Esophagus muscularis mucosa (tissue), 3 donors: ENCODE measurements around the gene FAM156B.

Source experiments
- POLR2AphosphoS5 ChIP-seq, 2 donors: sonication (generic); formaldehyde crosslinking; IDR thresholded peaks; one replicate each; pipeline ENCODE4 v1.6.1; 2017; ENCODE audit warnings: antibody characterized with exemption in 2 of 2
- TF ChIP-seq, protein P1 (sequence below), 3 experiments: fragments of 200-600 bp in 2 of 3; fragments of 450-650 bp in 1 of 3; sonication (generic) in 2 of 3; IDR thresholded peaks; one replicate each; pipeline ENCODE4 v1.5.1; 2017 to 2019; ENCODE audit warnings: antibody characterized with exemption in 3 of 3, mild to moderate bottlenecking in 2 of 3, moderate library complexity in 1 of 3

DNA sequence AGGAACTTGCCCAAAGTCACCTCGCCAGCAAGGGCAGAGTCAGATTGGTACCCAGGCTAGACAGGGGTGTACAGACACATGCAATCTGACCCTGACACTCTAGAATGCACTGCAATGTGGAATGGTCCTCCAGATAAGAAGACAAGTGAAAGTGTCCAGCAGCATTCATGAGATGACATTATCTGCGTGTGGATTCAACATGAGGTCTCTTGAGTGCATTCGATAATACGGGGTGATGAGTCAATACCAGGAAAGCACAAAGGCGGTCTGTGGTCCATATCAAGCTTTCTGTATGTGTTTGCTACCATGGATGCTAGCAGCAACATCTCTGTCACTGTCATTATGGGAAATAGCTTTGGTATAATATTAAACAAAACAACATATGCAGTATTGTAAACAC lies 22.5 kb upstream of the FAM156B start:
- no peak for TF ChIP-seq POLR2AphosphoS5 (IDR thresholded peaks at IDR 0.05)
- TF ChIP-seq, protein P1, sequence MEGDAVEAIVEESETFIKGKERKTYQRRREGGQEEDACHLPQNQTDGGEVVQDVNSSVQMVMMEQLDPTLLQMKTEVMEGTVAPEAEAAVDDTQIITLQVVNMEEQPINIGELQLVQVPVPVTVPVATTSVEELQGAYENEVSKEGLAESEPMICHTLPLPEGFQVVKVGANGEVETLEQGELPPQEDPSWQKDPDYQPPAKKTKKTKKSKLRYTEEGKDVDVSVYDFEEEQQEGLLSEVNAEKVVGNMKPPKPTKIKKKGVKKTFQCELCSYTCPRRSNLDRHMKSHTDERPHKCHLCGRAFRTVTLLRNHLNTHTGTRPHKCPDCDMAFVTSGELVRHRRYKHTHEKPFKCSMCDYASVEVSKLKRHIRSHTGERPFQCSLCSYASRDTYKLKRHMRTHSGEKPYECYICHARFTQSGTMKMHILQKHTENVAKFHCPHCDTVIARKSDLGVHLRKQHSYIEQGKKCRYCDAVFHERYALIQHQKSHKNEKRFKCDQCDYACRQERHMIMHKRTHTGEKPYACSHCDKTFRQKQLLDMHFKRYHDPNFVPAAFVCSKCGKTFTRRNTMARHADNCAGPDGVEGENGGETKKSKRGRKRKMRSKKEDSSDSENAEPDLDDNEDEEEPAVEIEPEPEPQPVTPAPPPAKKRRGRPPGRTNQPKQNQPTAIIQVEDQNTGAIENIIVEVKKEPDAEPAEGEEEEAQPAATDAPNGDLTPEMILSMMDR (IDR thresholded peaks at IDR 0.05) = no peak
